Esophagus muscularis mucosa (tissue), 4 donors: ENCODE data around the gene MRPL24. TPM values are rescaled to one million over a fixed set of nuclear protein-coding genes. Genes with fewer than 3 reads are reported as not detected.
"Not testable (repeated sequence)": the region's sequence is repeated elsewhere in the genome, so short reads cannot be mapped to it uniquely, and the experiment has no call there.

Source experiments
- DNase-seq: peaks from one replicate; pipeline ENCODE4 v3.0.0-alpha.2; 2017; ENCODE audit errors: extremely low spot score
- H3K27ac ChIP-seq, 4 donors: fragments of 200-600 bp; sonication (generic); replicated peaks in 1 of 4; 1 replicate in 3 of 4; 2 replicates in 1 of 4; pipeline ENCODE4 v1.5.1; 2016 to 2019; ENCODE audit warnings: mild to moderate bottlenecking in 1 of 4
- H3K27me3 ChIP-seq, 4 donors: fragments of 200-600 bp; sonication (generic); one replicate each; pipeline versions ENCODE4 v1.5.1 to v1.6.0; 2016 to 2019
- H3K36me3 ChIP-seq, 4 donors: fragments of 200-600 bp; sonication (generic); one replicate each; pipeline ENCODE4 v1.5.1; 2016 to 2019
- H3K4me1 ChIP-seq, 4 donors: fragments of 200-600 bp; sonication (generic); one replicate each; pipeline ENCODE4 v1.5.1; 2016 to 2019
- H3K4me3 ChIP-seq, 4 donors: fragments of 200-600 bp; sonication (generic); 1 replicate in 2 of 4; 2 replicates in 2 of 4; pipeline ENCODE4 v1.5.1; 2016 to 2019; ENCODE audit warnings: mild to moderate bottlenecking in 4 of 4, moderate library complexity in 1 of 4
- H3K9me3 ChIP-seq, 4 donors: fragments of 200-600 bp; sonication (generic); 1 replicate in 3 of 4; 2 replicates in 1 of 4; pipeline ENCODE4 v1.5.1; 2016 to 2019
- CTCF ChIP-seq, 3 experiments: fragments of 200-600 bp in 2 of 3; fragments of 450-650 bp in 1 of 3; sonication (generic) in 2 of 3; IDR thresholded peaks; one replicate each; pipeline ENCODE4 v1.5.1; 2017 to 2019; ENCODE audit warnings: antibody characterized with exemption in 3 of 3, mild to moderate bottlenecking in 2 of 3, moderate library complexity in 1 of 3
- EP300 ChIP-seq: sonication (generic); formaldehyde crosslinking; IDR thresholded peaks from one replicate; pipeline ENCODE4 v1.6.1; 2017; ENCODE audit warnings: antibody characterized with exemption
- POLR2A ChIP-seq: fragments of 450-650 bp; IDR thresholded peaks from one replicate; pipeline ENCODE4 v1.6.1; 2017; ENCODE audit warnings: antibody characterized with exemption, moderate library complexity, mild to moderate bottlenecking, low read depth
- POLR2AphosphoS5 ChIP-seq, 2 donors: sonication (generic); formaldehyde crosslinking; IDR thresholded peaks; one replicate each; pipeline ENCODE4 v1.6.1; 2017; ENCODE audit warnings: antibody characterized with exemption in 2 of 2
- WGBS: methylation state at CpG from one replicate; pipeline ENCODE4 v1.1.5; 2018; 5-methylcytosine and 5-hydroxymethylcytosine counted together
- intact Hi-C: fragments of 100-400 bp; cut with DNase I; formaldehyde crosslinking; loops from one replicate; pipeline ENCODE4 v1.15.1; 2023
- total RNA-seq, 4 donors: library from RNA; depleted of rRNA; stranded (reverse); fragments of >200 nt; gene quantifications; one replicate each; pipeline versions ENCODE4 v1.1.0 to v1.2.1, GENCODE V29; 2016

MRPL24 gene
- total RNA-seq, 4 donors from 2014 or later, result 43.5 to 67.4 (median 62.4) TPM

GRCh38 chr1:156767879-156768604, 27.2 kb upstream of the MRPL24 start:
- no peak for DNase-seq
- no peak for TF ChIP-seq POLR2A
- TF ChIP-seq POLR2AphosphoS5 (IDR thresholded peaks at IDR 0.05), result peak in 1 of 2 donors; percentile 10
- H3K27me3 ChIP-seq, result no peaks in the 10 kb centered on the region
- peak overlapping the region; percentile 93 to 99 (median 96) for H3K4me3 ChIP-seq
- under 1% methylated on average over 11 of the region's 31 CpGs for WGBS
- intact Hi-C loops, result loop anchor here (1.0 kb wide), 1 partner anchor 40 kb away; the partner anchor contains the start of genes ISG20L2 and METTL25B
- H3K27ac ChIP-seq, result peak overlapping the region; percentile 95 to 97 (median 96)
- peaks cover 0 to 23% (median 12%) of the 10 kb centered on the region in 4 donors for H3K36me3 ChIP-seq
- H3K9me3 ChIP-seq, result no peaks in the 10 kb centered on the region
- H3K4me1 ChIP-seq, result peaks cover 46 to 65% (median 61%) of the 10 kb centered on the region in 4 donors

- no peak for TF ChIP-seq POLR2A
- TF ChIP-seq CTCF (IDR thresholded peaks at IDR 0.05), result peak in 1 of 3 experiments; percentile 9
- no peak for TF ChIP-seq EP300
- peak; percentile 83 to 92 for TF ChIP-seq POLR2AphosphoS5 (IDR thresholded peaks at IDR 0.05)
- 1% methylated on average over 31 of the region's 50 CpGs for WGBS
These were observed 26.4 kb upstream of the MRPL24 start, which contains the start of gene PRCC for GRCh38 chr1:156767101-156767878. PRCC (plus strand) TSS chr1:156767535; CDS start chr1:156767772, 237 bp downstream.

GRCh38 chr1:156766298-156767100, 25.6 kb upstream of the MRPL24 start:
- TF ChIP-seq POLR2AphosphoS5 (IDR thresholded peaks at IDR 0.05) (no peak), POLR2A (no peak), CTCF (IDR thresholded peaks at IDR 0.05) (no peak), EP300 (no peak)

More at GRCh38 chr1:156767101-156767878, 26.4 kb upstream of the MRPL24 start, which contains the start of gene PRCC:
- H3K9me3 ChIP-seq, result no peaks in the 10 kb centered on the region
- peak within 1 kb of the TSS; percentile 95 to 97 (median 96) for H3K27ac ChIP-seq
- peaks cover 0 to 22% (median 12%) of the 10 kb centered on the region in 4 donors for H3K36me3 ChIP-seq
- intact Hi-C loops, result loop anchor here (1.0 kb wide), 1 partner anchor 39 kb away; the partner anchor contains the start of genes ISG20L2 and METTL25B
- peak within 1 kb of the TSS; percentile 93 to 99 (median 96) for H3K4me3 ChIP-seq
- H3K27me3 ChIP-seq, result no peaks in the 10 kb centered on the region
- peaks cover 40 to 57% (median 53%) of the 10 kb centered on the region in 4 donors for H3K4me1 ChIP-seq
- peak; percentile 99 for DNase-seq

GRCh38 chr1:156765666-156766065, 24.8 kb upstream of the MRPL24 start:
- no peak for DNase-seq
- no peaks in the 10 kb centered on the region for H3K27me3 ChIP-seq
- TF ChIP-seq CTCF (IDR thresholded peaks at IDR 0.05), result no peak
- no peak for TF ChIP-seq EP300
- TF ChIP-seq POLR2AphosphoS5 (IDR thresholded peaks at IDR 0.05), result no peak
- no peak for TF ChIP-seq POLR2A
- H3K36me3 ChIP-seq, result peaks cover 0 to 8% (median 6%) of the 10 kb centered on the region in 4 donors
- peak overlapping the region in 3 of 4 donors; percentile 93 to 97 (median 95) for H3K4me3 ChIP-seq
- intact Hi-C loops, result no loop called here
- peaks cover 31 to 41% (median 37%) of the 10 kb centered on the region in 4 donors for H3K4me1 ChIP-seq
- H3K27ac ChIP-seq, result no peak overlapping the region
- 84% methylated on average over 5 of the region's 5 CpGs for WGBS
- no peaks in the 10 kb centered on the region for H3K9me3 ChIP-seq

More at GRCh38 chr1:156766298-156767100, 25.6 kb upstream of the MRPL24 start:
- WGBS, result 10% methylated on average over 14 of the region's 14 CpGs
- Histone ChIP-seq H3K36me3 (peaks cover 0 to 14% (median 12%) of the 10 kb centered on the region in 4 donors), H3K4me1 (peaks cover 39 to 49% (median 45%) of the 10 kb centered on the region in 4 donors), H3K4me3 (peak overlapping the region; percentile 93 to 99 (median 96)), H3K27ac (peak overlapping the region; percentile 83 to 97 (median 96)), H3K27me3 (no peaks in the 10 kb centered on the region), H3K9me3 (no peaks in the 10 kb centered on the region)
- no peak for DNase-seq
- intact Hi-C loops, result loop anchor here (1.0 kb wide), 1 partner anchor 38 kb away; the partner anchor contains the start of genes ISG20L2 and METTL25B

GRCh38 chr1:156765136-156765535, 24.2 kb upstream of the MRPL24 start:
- H3K4me1 ChIP-seq, result peaks cover 26 to 36% (median 32%) of the 10 kb centered on the region in 4 donors
- H3K9me3 ChIP-seq, H3K36me3 ChIP-seq, H3K27me3 ChIP-seq, H3K4me3 ChIP-seq, DNase-seq, intact Hi-C loops, H3K27ac ChIP-seq: not testable (repeated sequence)
- 95% methylated on average over 15 of the region's 15 CpGs for WGBS
